Endothelial cell of umbilical vein (primary cell): ENCODE measurements around the gene DPY30. TPM values are rescaled to one million over a fixed set of nuclear protein-coding genes. Genes with fewer than 3 reads are reported as not detected.

Source experiments
- BruUV-seq: library from RNA; stranded (reverse); fragments of 400-500 nt; replicated peaks from 2 replicates; lab custom pipeline; 2021; lab: Mats Ljungman, UMichigan
- CTCF ChIA-PET: fragments of 300-600, 350-600 bp; sonication (Branson Sonifier 250); formaldehyde crosslinking; loops from one replicate; lab custom pipeline; 2021; ENCODE audit warnings: antibody characterized with exemption, inconsistent platforms; lab: Charles Lee
- POLR2A ChIA-PET: fragments of 300-600, 350-600 bp; sonication (Branson Sonifier 250); formaldehyde crosslinking; loops from one replicate; lab custom pipeline; 2021; ENCODE audit warnings: antibody characterized with exemption, inconsistent platforms; lab: Charles Lee
- DNase-seq: peaks from one replicate; pipeline ENCODE4 v3.0.0-alpha.2; 2011; ENCODE audit warnings: low read depth, low spot score
- FAIRE-seq: peaks from 2 replicates; lab custom pipeline; 2011; peaks lifted over from hg19 to GRCh38; lab: Jason Lieb, UNC
- H2AFZ ChIP-seq: 2 replicates; pipeline ENCODE4 v1.6.0; 2012; ENCODE audit warnings: low read depth, low read length, control low read depth, inconsistent platforms
- H3K27ac ChIP-seq: 2 replicates; pipeline ENCODE4 v1.5.1; 2011; ENCODE audit warnings: low read depth, mild to moderate bottlenecking, control low read depth, low read length, moderate library complexity; ENCODE audit not compliant: insufficient read depth
- H3K27me3 ChIP-seq, 2 experiments: 2 replicates each; pipeline versions ENCODE4 v1.6.0 to v1.6.1; 2011; ENCODE audit warnings: low read length in 2 of 2, mixed read lengths in 1 of 2; ENCODE audit not compliant: control insufficient read depth in 2 of 2, insufficient read depth in 2 of 2
- H3K36me3 ChIP-seq, 2 experiments: 2 replicates in 1 of 2; 3 replicates in 1 of 2; pipeline ENCODE4 v1.5.1; 2011; ENCODE audit warnings: low read length in 2 of 2, mild to moderate bottlenecking in 1 of 2, moderate library complexity in 1 of 2; ENCODE audit not compliant: control insufficient read depth in 2 of 2, insufficient read depth in 2 of 2; ENCODE audit errors: extremely low read depth in 1 of 2
- H3K4me1 ChIP-seq: 3 replicates; pipeline ENCODE4 v1.5.1; 2011; ENCODE audit warnings: mild to moderate bottlenecking, low read length; ENCODE audit not compliant: control insufficient read depth, insufficient read depth; ENCODE audit errors: extremely low read depth
- H3K4me2 ChIP-seq: 2 replicates; pipeline ENCODE4 v1.6.1; 2011; ENCODE audit warnings: low read length, control low read depth, mixed read lengths; ENCODE audit not compliant: insufficient read depth
- H3K4me3 ChIP-seq, 3 experiments: fragments of 200-600 bp in 1 of 3; sonication (generic), shearing (Covaris generic) in 1 of 3; replicated peaks in 1 of 3; 2 replicates each; pipeline ENCODE4 v1.5.1; 2011 to 2016; ENCODE audit warnings: control low read depth in 3 of 3, low read length in 3 of 3, mild to moderate bottlenecking in 2 of 3, inconsistent platforms in 1 of 3, low read depth in 1 of 3, moderate library complexity in 1 of 3; ENCODE audit not compliant: insufficient read depth in 1 of 3
- H3K79me2 ChIP-seq: 2 replicates; pipeline ENCODE4 v1.6.0; 2012; ENCODE audit warnings: low read length, inconsistent platforms; ENCODE audit not compliant: control insufficient read depth, insufficient read depth
- H3K9ac ChIP-seq: replicated peaks from 2 replicates; pipeline ENCODE3; 2011; ENCODE audit warnings: low read length, control low read depth; ENCODE audit not compliant: insufficient read depth; ENCODE audit errors: extremely low read depth
- H3K9me1 ChIP-seq: replicated peaks from 3 replicates; pipeline ENCODE4 v1.6.0; 2011; ENCODE audit warnings: mild to moderate bottlenecking, low read length; ENCODE audit not compliant: control insufficient read depth, insufficient read depth; ENCODE audit errors: extremely low read depth
- H3K9me3 ChIP-seq: replicated peaks from 2 replicates; pipeline ENCODE4 v1.5.1; 2012; ENCODE audit warnings: low read length, inconsistent platforms; ENCODE audit not compliant: control insufficient read depth, insufficient read depth
- H4K20me1 ChIP-seq: replicated peaks from 2 replicates; pipeline ENCODE3; 2011; ENCODE audit warnings: mild to moderate bottlenecking, low read length; ENCODE audit not compliant: control insufficient read depth, insufficient read depth; ENCODE audit errors: extremely low read depth
- EZH2 ChIP-seq: IDR thresholded peaks from 2 replicates; pipeline ENCODE4 v1.6.1; 2012; ENCODE audit warnings: borderline replicate concordance, low read depth, mild to moderate bottlenecking, moderate library complexity, low read length, inconsistent platforms; ENCODE audit not compliant: severe bottlenecking
- FOS ChIP-seq: IDR thresholded peaks from 2 replicates; pipeline ENCODE4 v1.6.1; 2011; ENCODE audit warnings: mild to moderate bottlenecking, low read length, moderate library complexity, borderline replicate concordance; ENCODE audit not compliant: insufficient read depth
- GATA2 ChIP-seq: IDR thresholded peaks from 2 replicates; pipeline ENCODE4 v1.7.0; 2011; ENCODE audit warnings: low read depth, mild to moderate bottlenecking, moderate library complexity, mixed read lengths, low read length; ENCODE audit not compliant: insufficient read length, insufficient read depth
- JUN ChIP-seq: IDR thresholded peaks from 2 replicates; pipeline ENCODE4 v1.6.1; 2011; ENCODE audit warnings: borderline replicate concordance, low read depth; ENCODE audit not compliant: insufficient read length, insufficient read depth
- MAX ChIP-seq: IDR thresholded peaks from 2 replicates; pipeline ENCODE4 v1.6.1; 2011; ENCODE audit not compliant: insufficient read depth, insufficient read length
- MYC ChIP-seq: IDR thresholded peaks from one replicate; pipeline ENCODE4 v1.6.1; 2011; ENCODE audit warnings: mild to moderate bottlenecking, low read depth, low read length
- POLR2AphosphoS5 ChIP-seq: IDR thresholded peaks from 2 replicates; pipeline ENCODE4 v1.6.1; 2012; ENCODE audit warnings: low read depth, mild to moderate bottlenecking, control low read depth, low read length, moderate library complexity; ENCODE audit not compliant: insufficient read depth
- dilution Hi-C: fragments of 300-500 bp; cut with MboI; formaldehyde crosslinking; loops from one replicate; pipeline ENCODE4 v1.15.0; 2019; ENCODE audit warnings: low sequenced_read_pairs; ENCODE audit not compliant: extremely low pct_ligation_motif_present
- intact Hi-C: fragments of 100-400 bp; cut with micrococcal nuclease; formaldehyde crosslinking; loops from one replicate; pipeline ENCODE4 v1.10.0; 2022
- polyA plus RNA-seq, 4 experiments: library from polyadenylated mRNA; depleted of rRNA in 3 of 4; stranded (reverse) in 3 of 4; unstranded in 1 of 4; fragments of >200 nt; gene quantifications; 2 replicates each; pipeline versions ENCODE4 v1.2.1 to v1.2.3, GENCODE V29; 2011 to 2012; ENCODE audit warnings: missing spikeins in 1 of 4
- total RNA-seq: library from RNA; stranded (reverse); gene quantifications from 2 replicates; pipeline ENCODE4 v1.2.3, GENCODE V29; 2021
- TF ChIP-seq, protein P1 (sequence below), 2 donors: IDR thresholded peaks; 1 replicate in 1 of 2; 2 replicates in 1 of 2; pipeline ENCODE4 v1.5.1; 2011; ENCODE audit warnings: low read length in 2 of 2, mild to moderate bottlenecking in 2 of 2, moderate library complexity in 2 of 2, control low read depth in 1 of 2, inconsistent platforms in 1 of 2, low read depth in 1 of 2; ENCODE audit not compliant: insufficient read depth in 1 of 2; ENCODE audit errors: extremely low read depth in 1 of 2

The DPY30 gene
- total and polyA plus RNA-seq, 2 donors (not counting 3 experiments of a cell fraction or from before 2014, with no cell fraction given) = 78.4 to 83.4 TPM

DNA sequence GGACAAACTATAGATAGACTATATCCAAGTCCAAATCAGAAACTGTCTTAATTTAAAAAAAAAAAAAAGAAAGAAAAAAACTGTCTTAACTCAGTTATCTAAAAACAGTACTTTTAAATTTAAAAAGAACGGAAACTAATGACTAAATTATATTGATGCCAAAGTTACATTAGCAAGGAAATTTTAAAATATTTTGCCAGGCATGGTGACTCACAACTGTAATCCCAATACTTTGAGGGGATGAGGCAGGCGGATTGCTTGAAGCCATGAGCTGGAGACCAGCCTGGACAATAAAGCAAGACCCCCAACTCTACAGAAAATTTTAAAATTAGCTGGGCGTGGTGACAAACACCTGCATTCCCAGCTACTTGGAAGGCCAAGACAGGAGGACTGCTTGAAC, 59.6 kb downstream of the DPY30 start:
- DNase-seq = no peak

More for the DNA sequence above, 59.6 kb downstream of the DPY30 start:
- TF ChIP-seq, protein P1, sequence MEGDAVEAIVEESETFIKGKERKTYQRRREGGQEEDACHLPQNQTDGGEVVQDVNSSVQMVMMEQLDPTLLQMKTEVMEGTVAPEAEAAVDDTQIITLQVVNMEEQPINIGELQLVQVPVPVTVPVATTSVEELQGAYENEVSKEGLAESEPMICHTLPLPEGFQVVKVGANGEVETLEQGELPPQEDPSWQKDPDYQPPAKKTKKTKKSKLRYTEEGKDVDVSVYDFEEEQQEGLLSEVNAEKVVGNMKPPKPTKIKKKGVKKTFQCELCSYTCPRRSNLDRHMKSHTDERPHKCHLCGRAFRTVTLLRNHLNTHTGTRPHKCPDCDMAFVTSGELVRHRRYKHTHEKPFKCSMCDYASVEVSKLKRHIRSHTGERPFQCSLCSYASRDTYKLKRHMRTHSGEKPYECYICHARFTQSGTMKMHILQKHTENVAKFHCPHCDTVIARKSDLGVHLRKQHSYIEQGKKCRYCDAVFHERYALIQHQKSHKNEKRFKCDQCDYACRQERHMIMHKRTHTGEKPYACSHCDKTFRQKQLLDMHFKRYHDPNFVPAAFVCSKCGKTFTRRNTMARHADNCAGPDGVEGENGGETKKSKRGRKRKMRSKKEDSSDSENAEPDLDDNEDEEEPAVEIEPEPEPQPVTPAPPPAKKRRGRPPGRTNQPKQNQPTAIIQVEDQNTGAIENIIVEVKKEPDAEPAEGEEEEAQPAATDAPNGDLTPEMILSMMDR (IDR thresholded peaks at IDR 0.05; ENCODE audit: extremely low read depth in 1 of 2, insufficient read depth in 1 of 2, low read depth in 1 of 2, low read length in 2 of 2) = no peak
- TF ChIP-seq JUN (no peak), FOS (peak; percentile 9), MYC (no peak), GATA2 (no peak), EZH2 (no peak), MAX (no peak), POLR2AphosphoS5 (no peak)
- Histone ChIP-seq H3K4me1 (peaks cover 11% of the 10 kb centered on the region), H3K36me3 (peaks cover 0 to 2% of the 10 kb centered on the region in 2 experiments), H3K4me3 (no peak overlapping the region), H3K79me2 (peaks cover 86% of the 10 kb centered on the region), H2AFZ (no peak overlapping the region), H3K4me2 (no peak overlapping the region), H3K9ac (no peak overlapping the region), H3K27me3 (no peaks in the 10 kb centered on the region), H3K9me3 (no peaks in the 10 kb centered on the region), H3K9me1 (no peaks in the 10 kb centered on the region), H3K27ac (no peak overlapping the region), H4K20me1 (peaks cover 12% of the 10 kb centered on the region)
- no TSS peak for BruUV-seq
- intact Hi-C loops = no loop called here
- FAIRE-seq = no peak
- ChIA-PET POLR2A (no interaction called here), CTCF (interaction anchor here (1.3 kb wide), 1 partner anchor 11 kb away, joined by 3 read pairs; no protein-coding TSS in a partner anchor)
- dilution Hi-C loops = no loop called here
